H1 (cell line): ENCODE data around the gene DENND6B. TPM values are rescaled to one million over a fixed set of nuclear protein-coding genes. Genes with fewer than 3 reads are reported as not detected.

Experiments used
- CTCF ChIA-PET: fragments of 300-600 bp; sonication (Branson Sonifier 250); formaldehyde crosslinking; loops from one replicate; lab custom pipeline; 2021; ENCODE audit not compliant: partially characterized antibody; lab: Charles Lee
- POLR2A ChIA-PET: fragments of 300-600 bp; sonication (Branson Sonifier 250); formaldehyde crosslinking; loops from one replicate; lab custom pipeline; 2021; ENCODE audit warnings: inconsistent platforms; ENCODE audit not compliant: partially characterized antibody; lab: Charles Lee
- DNase-seq, 2 experiments: peaks; one replicate each; pipeline versions ENCODE4 v3.0.0 to v3.0.0-alpha.2; 2010 to 2022; ENCODE audit warnings: low spot score in 2 of 2, low read depth in 1 of 2, mixed read lengths in 1 of 2
- FAIRE-seq: peaks from 2 replicates; lab custom pipeline; 2011; peaks lifted over from hg19 to GRCh38; lab: Jason Lieb, UNC
- H2AFZ ChIP-seq: 2 replicates; pipeline ENCODE4 v1.8.1; 2012; ENCODE audit warnings: low read length, inconsistent platforms
- H2AK5ac ChIP-seq: 2 replicates; pipeline ENCODE4 v1.6.1; 2013; ENCODE audit warnings: low read depth, low read length
- H2BK120ac ChIP-seq: replicated peaks from 2 replicates; pipeline ENCODE3; 2013; ENCODE audit warnings: low read depth, low read length, inconsistent platforms
- H2BK12ac ChIP-seq: 2 replicates; pipeline ENCODE4 v1.6.1; 2013; ENCODE audit warnings: low read depth, low read length
- H2BK15ac ChIP-seq: 2 replicates; pipeline ENCODE4 v1.6.1; 2013; ENCODE audit warnings: low read length
- H2BK20ac ChIP-seq: 2 replicates; pipeline ENCODE4 v1.6.1; 2013; ENCODE audit warnings: low read length
- H2BK5ac ChIP-seq: 2 replicates; pipeline ENCODE4 v1.6.1; 2013; ENCODE audit warnings: low read depth, low read length
- H3K14ac ChIP-seq: 2 replicates; pipeline ENCODE4 v1.6.1; 2013; ENCODE audit warnings: inconsistent platforms; ENCODE audit not compliant: insufficient read length
- H3K18ac ChIP-seq: 2 replicates; pipeline ENCODE4 v1.6.1; 2013; ENCODE audit warnings: low read length; ENCODE audit errors: extremely low read depth
- H3K23ac ChIP-seq: 2 replicates; pipeline ENCODE4 v1.6.1; 2013; ENCODE audit warnings: inconsistent platforms; ENCODE audit not compliant: insufficient read length
- H3K23me2 ChIP-seq: 2 replicates; pipeline ENCODE4 v1.6.1; 2013; ENCODE audit warnings: low read depth, low read length
- H3K27ac ChIP-seq: 2 replicates; pipeline ENCODE4 v1.6.1; 2011; ENCODE audit warnings: low read depth, low read length, inconsistent platforms
- H3K27me3 ChIP-seq, 4 experiments: replicated peaks in 1 of 4; 1 replicate in 1 of 4; 2 replicates in 3 of 4; pipeline versions ENCODE4 v1.6.1 to v1.8.1; 2011 to 2013; ENCODE audit warnings: low read length in 3 of 4, mild to moderate bottlenecking in 3 of 4, inconsistent platforms in 2 of 4, mixed read lengths in 2 of 4, moderate library complexity in 1 of 4; ENCODE audit not compliant: control insufficient read depth in 3 of 4, insufficient read depth in 3 of 4; ENCODE audit errors: extremely low read depth in 1 of 4
- H3K36me3 ChIP-seq, 4 experiments: 2 replicates each; pipeline versions ENCODE4 v1.6.1 to v1.8.1; 2011 to 2013; ENCODE audit warnings: mild to moderate bottlenecking in 4 of 4, low read length in 3 of 4, moderate library complexity in 2 of 4, control low read depth in 1 of 4, inconsistent platforms in 1 of 4; ENCODE audit not compliant: insufficient read depth in 4 of 4, control insufficient read depth in 2 of 4
- H3K4ac ChIP-seq: replicated peaks from 2 replicates; pipeline ENCODE3; 2013; ENCODE audit warnings: low read length, low read depth, mixed read lengths, inconsistent platforms; ENCODE audit not compliant: insufficient read length
- H3K4me1 ChIP-seq, 4 experiments: replicated peaks in 1 of 4; 1 replicate in 1 of 4; 2 replicates in 3 of 4; pipeline versions ENCODE4 v1.6.1 to v1.8.1; 2011 to 2013; ENCODE audit warnings: low read length in 3 of 4, inconsistent platforms in 2 of 4, mixed read lengths in 1 of 4; ENCODE audit not compliant: insufficient read depth in 4 of 4, control insufficient read depth in 3 of 4
- H3K4me2 ChIP-seq, 2 experiments: 2 replicates each; pipeline versions ENCODE4 v1.6.1 to v1.8.1; 2011 to 2013; ENCODE audit warnings: low read depth in 2 of 2, low read length in 2 of 2, control low read depth in 1 of 2, inconsistent platforms in 1 of 2, mild to moderate bottlenecking in 1 of 2; ENCODE audit not compliant: insufficient read depth in 1 of 2
- H3K4me3 ChIP-seq, 4 experiments: fragments of 200-600, 300-600 bp in 1 of 4; sonication (generic), shearing (Covaris generic), sonication (Bioruptor Twin) in 1 of 4; 2 replicates each; pipeline versions ENCODE4 v1.5.1 to v1.8.1; 2011 to 2016; ENCODE audit warnings: low read length in 4 of 4, low read depth in 3 of 4, control low read depth in 2 of 4, inconsistent platforms in 2 of 4, mild to moderate bottlenecking in 2 of 4, mixed read lengths in 1 of 4, moderate library complexity in 1 of 4; ENCODE audit not compliant: insufficient read depth in 2 of 4; ENCODE audit errors: extremely low read depth in 1 of 4
- H3K56ac ChIP-seq: replicated peaks from 2 replicates; pipeline ENCODE3; 2013; ENCODE audit warnings: low read depth, mild to moderate bottlenecking, mixed read lengths, low read length, inconsistent platforms; ENCODE audit not compliant: insufficient read length
- H3K79me1 ChIP-seq: 2 replicates; pipeline ENCODE4 v1.6.1; 2013; ENCODE audit warnings: low read depth, low read length, control low read depth
- H3K79me2 ChIP-seq, 2 experiments: 2 replicates each; pipeline versions ENCODE4 v1.6.1 to v1.8.1; 2012 to 2013; ENCODE audit warnings: low read length in 2 of 2, mild to moderate bottlenecking in 2 of 2, inconsistent platforms in 1 of 2; ENCODE audit not compliant: insufficient read depth in 2 of 2, control insufficient read depth in 1 of 2
- H3K9ac ChIP-seq, 4 experiments: replicated peaks in 1 of 4; 1 replicate in 1 of 4; 2 replicates in 3 of 4; pipeline versions ENCODE4 v1.6.1 to v1.8.1; 2011 to 2013; ENCODE audit warnings: low read depth in 3 of 4, low read length in 3 of 4, control low read depth in 2 of 4, mild to moderate bottlenecking in 2 of 4, moderate library complexity in 2 of 4, inconsistent platforms in 1 of 4; ENCODE audit errors: extremely low read depth in 1 of 4
- H3K9me3 ChIP-seq, 2 experiments: 2 replicates each; pipeline versions ENCODE4 v1.6.1 to v1.8.1; 2012 to 2013; ENCODE audit warnings: mild to moderate bottlenecking in 2 of 2, moderate library complexity in 2 of 2, control low read depth in 1 of 2, inconsistent platforms in 1 of 2, low read depth in 1 of 2, low read length in 1 of 2, mixed read lengths in 1 of 2; ENCODE audit not compliant: insufficient read depth in 2 of 2
- H4K20me1 ChIP-seq, 2 experiments: replicated peaks in 1 of 2; 2 replicates each; pipeline versions ENCODE3 to v1.8.1; 2011 to 2013; ENCODE audit warnings: inconsistent platforms in 2 of 2, low read length in 2 of 2, mild to moderate bottlenecking in 1 of 2; ENCODE audit not compliant: insufficient read depth in 2 of 2, control insufficient read depth in 1 of 2
- H4K5ac ChIP-seq: 2 replicates; pipeline ENCODE4 v1.6.1; 2013; ENCODE audit warnings: low read length, low read depth, mixed read lengths, inconsistent platforms; ENCODE audit not compliant: insufficient read length
- H4K8ac ChIP-seq: 2 replicates; pipeline ENCODE4 v1.8.0; 2013; ENCODE audit warnings: mild to moderate bottlenecking, moderate library complexity, low read length, inconsistent platforms; ENCODE audit not compliant: insufficient read depth; ENCODE audit errors: extremely low read depth
- H4K91ac ChIP-seq: replicated peaks from 2 replicates; pipeline ENCODE3; 2013; ENCODE audit warnings: low read length, mixed read lengths, inconsistent platforms; ENCODE audit not compliant: insufficient read length
- CHD1 ChIP-seq: IDR thresholded peaks from 2 replicates; pipeline ENCODE4 v1.6.1; 2012; ENCODE audit warnings: low read depth, low read length, improper control_type of control experiment
- CREB1 ChIP-seq: IDR thresholded peaks from 2 replicates; pipeline ENCODE4 v1.6.1; 2012; ENCODE audit warnings: inconsistent platforms
- EGR1 ChIP-seq: IDR thresholded peaks from 2 replicates; pipeline ENCODE4 v1.6.1; 2011; ENCODE audit warnings: low read depth, low read length, borderline replicate concordance
- GTF2F1 ChIP-seq: IDR thresholded peaks from 2 replicates; pipeline ENCODE4 v1.6.1; 2012; ENCODE audit warnings: low read depth, low read length, improper control_type of control experiment, borderline replicate concordance
- JUN ChIP-seq: IDR thresholded peaks from 2 replicates; pipeline ENCODE4 v1.6.1; 2011; ENCODE audit warnings: low read depth, mild to moderate bottlenecking, improper control_type of control experiment, low read length
- NRF1 ChIP-seq: IDR thresholded peaks from 2 replicates; pipeline ENCODE4 v1.6.1; 2011; ENCODE audit warnings: mild to moderate bottlenecking, low read depth, low read length, improper control_type of control experiment
- RAD21 ChIP-seq, 2 experiments: IDR thresholded peaks in 1 of 2; conservative IDR thresholded peaks in 1 of 2; 2 replicates each; pipeline ENCODE4 v1.6.1; 2011; ENCODE audit warnings: low read depth in 2 of 2, low read length in 2 of 2, improper control_type of control experiment in 1 of 2, inconsistent platforms in 1 of 2, mild to moderate bottlenecking in 1 of 2, moderate library complexity in 1 of 2
- SAP30 ChIP-seq: fragments of 300-600 bp; sonication (generic); IDR thresholded peaks from 2 replicates; pipeline ENCODE4 v1.7.1; 2012; ENCODE audit warnings: low read length, moderate library complexity, mild to moderate bottlenecking, inconsistent platforms; ENCODE audit not compliant: insufficient read depth, insufficient replicate concordance
- SIRT6 ChIP-seq: IDR thresholded peaks from one replicate; pipeline ENCODE4 v1.7.1; 2012; ENCODE audit warnings: low read length, inconsistent platforms
- SP4 ChIP-seq: IDR thresholded peaks from 2 replicates; pipeline ENCODE4 v1.6.1; 2012; ENCODE audit warnings: low read length, inconsistent platforms
- TAF7 ChIP-seq: optimal IDR thresholded peaks from 2 replicates; pipeline ENCODE3; 2011; ENCODE audit warnings: low read depth, mild to moderate bottlenecking, inconsistent platforms, low read length, moderate library complexity, borderline replicate concordance
- TBP ChIP-seq: IDR thresholded peaks from 2 replicates; pipeline ENCODE4 v1.6.1; 2011; ENCODE audit warnings: low read depth, low read length, improper control_type of control experiment
- WGBS, 2 experiments: shearing (Covaris generic) in 1 of 2; methylation state at CpG; one replicate each; pipeline versions ENCODE4 v1.1.6 to v1.1.7; 2013 to 2015; ENCODE audit warnings: low lambda C conversion rate in 2 of 2, mixed read lengths in 2 of 2, inconsistent platforms in 1 of 2, low coverage in 1 of 2, missing lambda C conversion rate in 1 of 2; ENCODE audit not compliant: insufficient replicate concordance in 2 of 2, insufficient coverage in 1 of 2, insufficient read length in 1 of 2; ENCODE audit errors: extremely low coverage in 1 of 2, missing lambda C conversion rate in 1 of 2; 5-methylcytosine and 5-hydroxymethylcytosine counted together
- polyA plus RNA-seq, 7 experiments: library from polyadenylated mRNA; depleted of rRNA in 3 of 7; stranded (reverse) in 5 of 7; unstranded in 2 of 7; fragments of >200 nt in 5 of 7; fragments of 200-250 nt in 2 of 7; gene quantifications; 1 replicate in 5 of 7; 2 replicates in 1 of 7; 4 replicates in 1 of 7; pipeline versions ENCODE4 v1.2.1 to v1.2.3, GENCODE V29; 2011 to 2013; ENCODE audit warnings: missing spikeins in 2 of 7, mixed read lengths in 2 of 7
- total RNA-seq: library from RNA; stranded (reverse); fragmentation: NEBNext Ultra II Directional; extraction: Animal tissue kit (Norgen Biotek cat#: 25700); gene quantifications from 2 replicates; pipeline ENCODE4 v1.2.1, GENCODE V29; 2021

Gene DENND6B
- total and polyA plus RNA-seq, 2 of the 8 experiments (the other 6 are each of a cell fraction or from before 2014, with no cell fraction given), result 1.1 to 1.9 TPM

DNA sequence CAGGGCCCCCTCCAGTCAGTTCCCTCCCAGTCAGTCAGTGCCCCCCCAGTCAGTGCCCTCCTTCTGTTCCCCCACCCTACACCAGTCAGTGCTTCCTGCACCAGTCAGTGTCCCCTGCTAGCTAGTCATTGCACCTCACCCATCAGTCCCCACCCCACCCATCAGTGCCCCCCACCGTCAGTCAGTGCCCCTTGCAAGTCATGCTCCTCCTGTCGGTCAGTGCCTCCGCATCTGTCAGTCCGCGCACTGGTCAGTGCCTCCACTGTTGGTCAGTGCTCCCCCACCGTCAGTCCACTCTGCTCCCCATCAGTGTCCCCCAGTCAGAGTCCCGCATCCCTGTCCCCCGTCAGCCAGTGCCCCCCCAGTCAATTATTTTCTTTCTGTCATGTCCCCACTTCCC lies 19.7 kb upstream of the DENND6B start:
- Histone ChIP-seq H3K14ac (no peak overlapping the region), H2BK12ac (no peak overlapping the region), H4K91ac (no peak overlapping the region), H2BK20ac (no peak overlapping the region), H3K79me2 (peaks cover 0 to 17% of the 10 kb centered on the region in 2 experiments; a peak in 2 of 4 replicates), H3K4me3 (no peak overlapping the region), H3K23ac (no peak overlapping the region), H3K27ac (no peak overlapping the region), H3K56ac (no peak overlapping the region), H3K18ac (no peak overlapping the region), H2BK5ac (no peak overlapping the region), H3K9ac (no peak overlapping the region), H3K9me3 (no peaks in the 10 kb centered on the region), H2AK5ac (no peak overlapping the region), H3K4me2 (no peak overlapping the region), H2BK15ac (no peak overlapping the region), H3K27me3 (no peaks in the 10 kb centered on the region; a peak in 1 of 7 replicates), H3K4me1 (peaks cover 0 to 2% (median under 1%) of the 10 kb centered on the region in 4 experiments; a peak in 1 of 7 replicates), H4K20me1 (peaks cover 9 to 14% of the 10 kb centered on the region in 2 experiments), H4K8ac (no peak overlapping the region), H3K4ac (no peak overlapping the region), H3K36me3 (no peaks in the 10 kb centered on the region), H2AFZ (no peak overlapping the region), H3K79me1 (peaks cover 6% of the 10 kb centered on the region), H3K23me2 (peaks cover 3% of the 10 kb centered on the region; the same call in 1 of the 2 replicates), H2BK120ac (no peak overlapping the region), H4K5ac (no peak overlapping the region)
- TF ChIP-seq RAD21 (IDR thresholded peaks at IDR 0.05 in 1 of 2, conservative IDR thresholded peaks at IDR 0.05 in 1 of 2; ENCODE audit: low read depth in 2 of 2, low read length in 2 of 2) (no peak), GTF2F1 (no peak), EGR1 (no peak), SIRT6 (no peak), SAP30 (no peak), CREB1 (no peak), JUN (no peak), TBP (no peak), TAF7 (no peak), SP4 (no peak), CHD1 (no peak), NRF1 (no peak)
- WGBS, 2 experiments, result 94% methylated on average over 6 of the region's 8 CpGs; no CpG with 5 or more reads in 1 of the 2 experiments
- FAIRE-seq (no peak), DNase-seq (no peak)
- POLR2A ChIA-PET, result no interaction called here
- CTCF ChIA-PET, result no interaction called here
